ENCODE data around the gene SLC9A9.

Gene SLC9A9

DNA sequence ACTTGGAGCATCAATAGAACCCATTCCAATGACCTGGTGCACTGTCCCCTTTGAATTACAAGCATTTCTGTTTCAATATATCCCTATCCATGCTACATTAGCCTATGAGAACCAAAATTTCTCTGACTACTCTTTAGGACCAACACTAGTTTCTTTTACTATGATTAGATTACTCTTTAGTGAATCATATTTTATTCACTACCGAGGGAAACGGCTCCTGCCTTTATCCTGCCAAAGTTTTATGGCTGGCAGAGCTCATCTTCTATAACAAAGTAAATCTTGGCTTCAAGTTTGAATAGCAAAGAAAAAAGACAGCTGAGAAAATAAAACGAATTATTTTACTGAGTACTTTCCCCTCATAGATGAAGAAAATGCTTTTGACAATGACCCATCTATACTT, 120.9 kb downstream of the SLC9A9 start:
- TF ChIP-seq, protein P1, sequence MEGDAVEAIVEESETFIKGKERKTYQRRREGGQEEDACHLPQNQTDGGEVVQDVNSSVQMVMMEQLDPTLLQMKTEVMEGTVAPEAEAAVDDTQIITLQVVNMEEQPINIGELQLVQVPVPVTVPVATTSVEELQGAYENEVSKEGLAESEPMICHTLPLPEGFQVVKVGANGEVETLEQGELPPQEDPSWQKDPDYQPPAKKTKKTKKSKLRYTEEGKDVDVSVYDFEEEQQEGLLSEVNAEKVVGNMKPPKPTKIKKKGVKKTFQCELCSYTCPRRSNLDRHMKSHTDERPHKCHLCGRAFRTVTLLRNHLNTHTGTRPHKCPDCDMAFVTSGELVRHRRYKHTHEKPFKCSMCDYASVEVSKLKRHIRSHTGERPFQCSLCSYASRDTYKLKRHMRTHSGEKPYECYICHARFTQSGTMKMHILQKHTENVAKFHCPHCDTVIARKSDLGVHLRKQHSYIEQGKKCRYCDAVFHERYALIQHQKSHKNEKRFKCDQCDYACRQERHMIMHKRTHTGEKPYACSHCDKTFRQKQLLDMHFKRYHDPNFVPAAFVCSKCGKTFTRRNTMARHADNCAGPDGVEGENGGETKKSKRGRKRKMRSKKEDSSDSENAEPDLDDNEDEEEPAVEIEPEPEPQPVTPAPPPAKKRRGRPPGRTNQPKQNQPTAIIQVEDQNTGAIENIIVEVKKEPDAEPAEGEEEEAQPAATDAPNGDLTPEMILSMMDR (IDR thresholded peaks at IDR 0.05; ENCODE audit: insufficient read depth, low read length), result no peak
- no peak for TF ChIP-seq POLR2AphosphoS5 (IDR thresholded peaks at IDR 0.05; ENCODE audit: low read depth)
- TF ChIP-seq, protein P2, sequence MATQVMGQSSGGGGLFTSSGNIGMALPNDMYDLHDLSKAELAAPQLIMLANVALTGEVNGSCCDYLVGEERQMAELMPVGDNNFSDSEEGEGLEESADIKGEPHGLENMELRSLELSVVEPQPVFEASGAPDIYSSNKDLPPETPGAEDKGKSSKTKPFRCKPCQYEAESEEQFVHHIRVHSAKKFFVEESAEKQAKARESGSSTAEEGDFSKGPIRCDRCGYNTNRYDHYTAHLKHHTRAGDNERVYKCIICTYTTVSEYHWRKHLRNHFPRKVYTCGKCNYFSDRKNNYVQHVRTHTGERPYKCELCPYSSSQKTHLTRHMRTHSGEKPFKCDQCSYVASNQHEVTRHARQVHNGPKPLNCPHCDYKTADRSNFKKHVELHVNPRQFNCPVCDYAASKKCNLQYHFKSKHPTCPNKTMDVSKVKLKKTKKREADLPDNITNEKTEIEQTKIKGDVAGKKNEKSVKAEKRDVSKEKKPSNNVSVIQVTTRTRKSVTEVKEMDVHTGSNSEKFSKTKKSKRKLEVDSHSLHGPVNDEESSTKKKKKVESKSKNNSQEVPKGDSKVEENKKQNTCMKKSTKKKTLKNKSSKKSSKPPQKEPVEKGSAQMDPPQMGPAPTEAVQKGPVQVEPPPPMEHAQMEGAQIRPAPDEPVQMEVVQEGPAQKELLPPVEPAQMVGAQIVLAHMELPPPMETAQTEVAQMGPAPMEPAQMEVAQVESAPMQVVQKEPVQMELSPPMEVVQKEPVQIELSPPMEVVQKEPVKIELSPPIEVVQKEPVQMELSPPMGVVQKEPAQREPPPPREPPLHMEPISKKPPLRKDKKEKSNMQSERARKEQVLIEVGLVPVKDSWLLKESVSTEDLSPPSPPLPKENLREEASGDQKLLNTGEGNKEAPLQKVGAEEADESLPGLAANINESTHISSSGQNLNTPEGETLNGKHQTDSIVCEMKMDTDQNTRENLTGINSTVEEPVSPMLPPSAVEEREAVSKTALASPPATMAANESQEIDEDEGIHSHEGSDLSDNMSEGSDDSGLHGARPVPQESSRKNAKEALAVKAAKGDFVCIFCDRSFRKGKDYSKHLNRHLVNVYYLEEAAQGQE (IDR thresholded peaks at IDR 0.05; ENCODE audit: insufficient replicate concordance, low read depth), result no peak
- no peak for TF ChIP-seq SPI1 (IDR thresholded peaks at IDR 0.05; ENCODE audit: borderline replicate concordance, low read depth)
- no peak for TF ChIP-seq GABPA (IDR thresholded peaks at IDR 0.05; ENCODE audit: low read depth)
- Histone ChIP-seq H3K27me3 (ENCODE audit: insufficient read depth, poor library complexity, severe bottlenecking) (no peaks in the 10 kb centered on the region), H3K27ac (replicated peaks) (no peak overlapping the region), H3K4me3 (replicated peaks; ENCODE audit: insufficient read depth, low read length) (no peak overlapping the region)
- DNase-seq (ENCODE audit: low read depth in 1 of 2, low spot score in 1 of 2), result no peak

DNA sequence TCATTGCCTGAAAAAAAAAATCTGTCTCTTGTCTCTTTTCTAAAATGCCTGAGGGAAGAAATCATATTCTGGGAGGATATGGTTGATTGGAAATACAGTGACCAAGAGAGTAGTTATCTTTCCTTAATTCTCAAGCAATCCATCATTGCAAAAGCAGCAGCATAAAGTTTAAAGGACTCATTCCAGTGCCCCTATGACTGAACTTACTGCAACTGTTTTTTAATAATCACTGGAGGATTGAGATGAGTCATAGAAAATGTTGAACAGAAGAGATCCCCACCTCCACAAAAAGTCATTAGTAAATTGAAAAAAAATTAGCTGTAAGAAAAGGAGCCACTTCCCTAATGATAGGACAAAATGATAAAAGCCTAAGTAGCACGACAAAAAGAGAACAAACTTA, 121.5 kb downstream of the SLC9A9 start:
- no peak overlapping the region for H3K27ac ChIP-seq (replicated peaks)
- H3K27me3 ChIP-seq (ENCODE audit: insufficient read depth, poor library complexity, severe bottlenecking), result no peaks in the 10 kb centered on the region
- DNase-seq (ENCODE audit: low read depth in 1 of 2, low spot score in 1 of 2), result no peak
- no peak overlapping the region for H3K4me3 ChIP-seq (replicated peaks; ENCODE audit: insufficient read depth, low read length)
- TF ChIP-seq, protein P2 (IDR thresholded peaks at IDR 0.05; ENCODE audit: insufficient replicate concordance, low read depth), result no peak
- TF ChIP-seq GABPA (IDR thresholded peaks at IDR 0.05; ENCODE audit: low read depth) (no peak), POLR2AphosphoS5 (IDR thresholded peaks at IDR 0.05; ENCODE audit: low read depth) (no peak), SPI1 (IDR thresholded peaks at IDR 0.05; ENCODE audit: borderline replicate concordance, low read depth) (no peak)
- TF ChIP-seq, protein P1 (IDR thresholded peaks at IDR 0.05; ENCODE audit: insufficient read depth, low read length), result no peak

DNA sequence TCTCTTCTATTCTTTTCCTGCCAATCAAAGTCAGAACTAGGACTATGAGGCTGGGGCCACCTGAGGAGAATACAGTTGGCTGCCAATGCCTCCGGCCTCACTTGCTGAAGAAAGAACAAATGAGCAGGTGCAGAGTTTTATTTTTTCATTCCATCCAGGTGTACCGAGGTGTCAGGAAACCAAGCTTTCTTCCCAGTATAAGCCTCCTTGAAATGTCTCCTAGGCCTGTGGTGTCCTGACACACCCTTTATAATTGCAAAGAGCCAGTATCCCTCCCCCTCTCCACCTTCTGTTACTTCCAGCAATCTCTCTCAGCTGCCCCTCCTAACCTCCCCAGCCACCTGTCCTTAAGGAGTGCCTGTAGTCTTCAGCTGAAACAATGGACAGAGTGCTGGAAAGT, 127.9 kb downstream of the SLC9A9 start:
- Histone ChIP-seq H3K27ac (replicated peaks) (no peak overlapping the region), H3K27me3 (ENCODE audit: insufficient read depth, poor library complexity, severe bottlenecking) (no peaks in the 10 kb centered on the region), H3K4me3 (replicated peaks; ENCODE audit: insufficient read depth, low read length) (no peak overlapping the region)
- no peak for DNase-seq (ENCODE audit: low read depth in 1 of 2, low spot score in 1 of 2)
- no peak for TF ChIP-seq SPI1 (IDR thresholded peaks at IDR 0.05; ENCODE audit: borderline replicate concordance, low read depth)
- TF ChIP-seq GABPA (IDR thresholded peaks at IDR 0.05; ENCODE audit: low read depth), result no peak
- TF ChIP-seq POLR2AphosphoS5 (IDR thresholded peaks at IDR 0.05; ENCODE audit: low read depth), result no peak
- TF ChIP-seq, protein P1 (IDR thresholded peaks at IDR 0.05; ENCODE audit: insufficient read depth, low read length), result no peak
- TF ChIP-seq, protein P2 (IDR thresholded peaks at IDR 0.05; ENCODE audit: insufficient replicate concordance, low read depth), result no peak

Data from HL-60 (cell line).